ENCODE results near the gene RGS16.

Gene RGS16

GRCh38 chr1:182601913-182602312, 2.3 kb downstream of the RGS16 start:
- no peak for TF ChIP-seq SCRT1 (tag by site-specific recombination; IDR thresholded peaks at IDR 0.05; ENCODE audit: borderline replicate concordance)
- TF ChIP-seq, protein P1, sequence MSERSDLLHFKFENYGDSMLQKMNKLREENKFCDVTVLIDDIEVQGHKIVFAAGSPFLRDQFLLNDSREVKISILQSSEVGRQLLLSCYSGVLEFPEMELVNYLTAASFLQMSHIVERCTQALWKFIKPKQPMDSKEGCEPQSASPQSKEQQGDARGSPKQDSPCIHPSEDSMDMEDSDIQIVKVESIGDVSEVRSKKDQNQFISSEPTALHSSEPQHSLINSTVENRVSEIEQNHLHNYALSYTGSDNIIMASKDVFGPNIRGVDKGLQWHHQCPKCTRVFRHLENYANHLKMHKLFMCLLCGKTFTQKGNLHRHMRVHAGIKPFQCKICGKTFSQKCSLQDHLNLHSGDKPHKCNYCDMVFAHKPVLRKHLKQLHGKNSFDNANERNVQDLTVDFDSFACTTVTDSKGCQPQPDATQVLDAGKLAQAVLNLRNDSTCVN (tag by site-specific recombination; optimal IDR thresholded peaks at IDR 0.05) = peak; percentile 6
- no peak overlapping the region; the same call in 1 of the 2 replicates for H3K27ac ChIP-seq (ENCODE audit: extremely low read depth, low read depth, low read length)
- CTCF ChIA-PET = interaction anchor here (1.1 to 15.6 kb wide), 10 partner anchors 10 to 517 kb away, joined by 3 to 668 read pairs (median 6); partner anchors contain the start of gene NPL
- POLR2A ChIA-PET = no interaction called here
- H3K4me3 ChIP-seq (ENCODE audit: low read depth, low read length) = no peak overlapping the region
- H3K4me1 ChIP-seq (ENCODE audit: control insufficient read depth, insufficient read depth, low read length) = peaks cover 4% of the 10 kb centered on the region; the same call in 1 of the 2 replicates
- no peaks in the 10 kb centered on the region for H3K9me3 ChIP-seq (ENCODE audit: control insufficient read depth, insufficient read depth, low read depth, low read length)
- peaks cover 17 to 46% of the 10 kb centered on the region in 2 experiments; a peak in 2 of 3 replicates for H3K36me3 ChIP-seq (ENCODE audit: control insufficient read depth in 2 of 2, insufficient read depth in 1 of 2, low read length in 2 of 2)

DNA sequence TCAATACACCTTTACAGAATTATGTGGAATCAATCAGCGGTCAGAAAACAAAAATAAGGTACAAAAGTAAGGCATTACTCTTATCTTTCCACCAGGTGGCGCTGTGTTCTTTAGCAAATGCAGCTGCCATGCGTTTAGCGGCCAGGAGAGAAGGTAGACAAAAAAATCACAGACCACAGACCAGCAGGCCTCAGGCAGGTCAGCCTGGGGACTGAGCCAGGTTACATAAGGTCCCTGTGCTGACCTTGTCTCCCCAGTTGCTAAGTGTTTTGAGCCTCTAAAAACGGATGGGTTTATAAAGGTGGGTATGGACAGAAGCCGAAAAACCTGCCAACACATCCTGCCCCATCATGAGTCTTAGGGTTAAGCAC, 2.8 kb downstream of the RGS16 start:
- H3K9me3 ChIP-seq (ENCODE audit: control insufficient read depth, insufficient read depth, low read depth, low read length) = no peaks in the 10 kb centered on the region
- ChIA-PET POLR2A (no interaction called here), CTCF (interaction anchor here (0.7 to 15.6 kb wide), 28 partner anchors 8 to 744 kb away, joined by 3 to 668 read pairs (median 4); partner anchors contain the start of gene NPL)
- peaks cover 4% of the 10 kb centered on the region; the same call in 1 of the 2 replicates for H3K4me1 ChIP-seq (ENCODE audit: control insufficient read depth, insufficient read depth, low read length)
- H3K4me3 ChIP-seq (ENCODE audit: low read depth, low read length) = no peak overlapping the region
- peaks cover 17 to 46% of the 10 kb centered on the region in 2 experiments; a peak in 2 of 3 replicates for H3K36me3 ChIP-seq (ENCODE audit: control insufficient read depth in 2 of 2, insufficient read depth in 1 of 2, low read length in 2 of 2)
- no peak overlapping the region for H3K27ac ChIP-seq (ENCODE audit: extremely low read depth, low read depth, low read length)
- TF ChIP-seq ZNF350 (tag by site-specific recombination; IDR thresholded peaks at IDR 0.05) (no peak), ZNF785 (tag by site-specific recombination; IDR thresholded peaks at IDR 0.05) (no peak), HOXD13 (CRISPR knock-in tag; IDR thresholded peaks at IDR 0.05; ENCODE audit: borderline replicate concordance) (no peak), ZNF596 (tag by site-specific recombination; IDR thresholded peaks at IDR 0.05) (no peak), ZNF280D (tag by site-specific recombination; IDR thresholded peaks at IDR 0.05) (no peak), ZNF266 (tag by site-specific recombination; IDR thresholded peaks at IDR 0.05; ENCODE audit: low read depth) (no peak), ZBTB48 (tag by site-specific recombination; IDR thresholded peaks at IDR 0.05) (no peak), GLI2 (tag by site-specific recombination; IDR thresholded peaks at IDR 0.05; ENCODE audit: borderline replicate concordance, low read depth) (no peak), REPIN1 (tag by site-specific recombination; IDR thresholded peaks at IDR 0.05; ENCODE audit: low read depth) (no peak), ZNF654 (tag by site-specific recombination; IDR thresholded peaks at IDR 0.05; ENCODE audit: low read depth) (peak; percentile 92), ZNF2 (tag by site-specific recombination; IDR thresholded peaks at IDR 0.05) (peak; percentile 93), ZNF473 (tag by site-specific recombination; IDR thresholded peaks at IDR 0.05) (no peak), GLI4 (tag by site-specific recombination; IDR thresholded peaks at IDR 0.05) (no peak), ZNF623 (tag by site-specific recombination; IDR thresholded peaks at IDR 0.05) (no peak), ZFP37 (tag by site-specific recombination; IDR thresholded peaks at IDR 0.05) (peak; percentile 75; the same call in 1 of the 2 replicates), ZNF555 (tag by site-specific recombination; conservative IDR thresholded peaks at IDR 0.05) (no peak), ZBTB7A (tag by site-specific recombination; IDR thresholded peaks at IDR 0.05; ENCODE audit: low read depth) (no peak), YY1 (tag by site-specific recombination; IDR thresholded peaks at IDR 0.05) (no peak), ZNF23 (tag by site-specific recombination; IDR thresholded peaks at IDR 0.05; ENCODE audit: borderline replicate concordance) (no peak), ZNF146 (tag by site-specific recombination; IDR thresholded peaks at IDR 0.05) (no peak), PRDM6 (tag by site-specific recombination; IDR thresholded peaks at IDR 0.05) (no peak), ZNF561 (tag by site-specific recombination; IDR thresholded peaks at IDR 0.05; ENCODE audit: borderline replicate concordance) (0 out of 2 replicates have a peak, but pooled peaks have one; percentile 45), ZNF174 (tag by site-specific recombination; IDR thresholded peaks at IDR 0.05) (no peak), ZNF670 (tag by site-specific recombination; IDR thresholded peaks at IDR 0.05; ENCODE audit: low read depth) (no peak)
- TF ChIP-seq, protein P2, sequence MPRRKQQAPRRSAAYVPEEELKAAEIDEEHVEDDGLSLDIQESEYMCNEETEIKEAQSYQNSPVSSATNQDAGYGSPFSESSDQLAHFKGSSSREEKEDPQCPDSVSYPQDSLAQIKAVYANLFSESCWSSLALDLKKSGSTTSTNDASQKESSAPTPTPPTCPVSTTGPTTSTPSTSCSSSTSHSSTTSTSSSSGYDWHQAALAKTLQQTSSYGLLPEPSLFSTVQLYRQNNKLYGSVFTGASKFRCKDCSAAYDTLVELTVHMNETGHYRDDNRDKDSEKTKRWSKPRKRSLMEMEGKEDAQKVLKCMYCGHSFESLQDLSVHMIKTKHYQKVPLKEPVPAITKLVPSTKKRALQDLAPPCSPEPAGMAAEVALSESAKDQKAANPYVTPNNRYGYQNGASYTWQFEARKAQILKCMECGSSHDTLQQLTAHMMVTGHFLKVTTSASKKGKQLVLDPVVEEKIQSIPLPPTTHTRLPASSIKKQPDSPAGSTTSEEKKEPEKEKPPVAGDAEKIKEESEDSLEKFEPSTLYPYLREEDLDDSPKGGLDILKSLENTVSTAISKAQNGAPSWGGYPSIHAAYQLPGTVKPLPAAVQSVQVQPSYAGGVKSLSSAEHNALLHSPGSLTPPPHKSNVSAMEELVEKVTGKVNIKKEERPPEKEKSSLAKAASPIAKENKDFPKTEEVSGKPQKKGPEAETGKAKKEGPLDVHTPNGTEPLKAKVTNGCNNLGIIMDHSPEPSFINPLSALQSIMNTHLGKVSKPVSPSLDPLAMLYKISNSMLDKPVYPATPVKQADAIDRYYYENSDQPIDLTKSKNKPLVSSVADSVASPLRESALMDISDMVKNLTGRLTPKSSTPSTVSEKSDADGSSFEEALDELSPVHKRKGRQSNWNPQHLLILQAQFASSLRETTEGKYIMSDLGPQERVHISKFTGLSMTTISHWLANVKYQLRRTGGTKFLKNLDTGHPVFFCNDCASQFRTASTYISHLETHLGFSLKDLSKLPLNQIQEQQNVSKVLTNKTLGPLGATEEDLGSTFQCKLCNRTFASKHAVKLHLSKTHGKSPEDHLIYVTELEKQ (tag by site-specific recombination; IDR thresholded peaks at IDR 0.05; ENCODE audit: borderline replicate concordance) = no peak

All from HEK293 (cell line).